ENCODE results near the gene SH2D6.

GRCh38 chr2:85477884-85478283, 59.4 kb downstream of the SH2D6 start:
- TF ChIP-seq CTCF (IDR thresholded peaks at IDR 0.05) (no peak), JUNB (IDR thresholded peaks at IDR 0.05) (no peak), USF2 (IDR thresholded peaks at IDR 0.05) (no peak), POLR2A (IDR thresholded peaks at IDR 0.05; ENCODE audit: low read length) (no peak), EP300 (IDR thresholded peaks at IDR 0.05) (no peak), EHMT2 (IDR thresholded peaks at IDR 0.05; ENCODE audit: low read depth) (no peak), HMGXB4 (CRISPR knock-in tag; IDR thresholded peaks at IDR 0.05; ENCODE audit: borderline replicate concordance) (no peak), CEBPB (IDR thresholded peaks at IDR 0.05) (no peak)
